Esophagus muscularis mucosa (tissue), 4 donors: Measurements from ENCODE around the gene STK32B. TPM values are rescaled to one million over a fixed set of nuclear protein-coding genes. Genes with fewer than 3 reads are reported as not detected.
"Not testable (repeated sequence)": the region's sequence is repeated elsewhere in the genome, so short reads cannot be mapped to it uniquely, and the experiment has no call there.

Experiments
- DNase-seq: peaks from one replicate; pipeline ENCODE4 v3.0.0-alpha.2; 2017; ENCODE audit errors: extremely low spot score
- H3K27ac ChIP-seq, 4 donors: fragments of 200-600 bp; sonication (generic); replicated peaks in 1 of 4; 1 replicate in 3 of 4; 2 replicates in 1 of 4; pipeline ENCODE4 v1.5.1; 2016 to 2019; ENCODE audit warnings: mild to moderate bottlenecking in 1 of 4
- H3K27me3 ChIP-seq, 4 donors: fragments of 200-600 bp; sonication (generic); one replicate each; pipeline versions ENCODE4 v1.5.1 to v1.6.0; 2016 to 2019
- H3K36me3 ChIP-seq, 4 donors: fragments of 200-600 bp; sonication (generic); one replicate each; pipeline ENCODE4 v1.5.1; 2016 to 2019
- H3K4me1 ChIP-seq, 4 donors: fragments of 200-600 bp; sonication (generic); one replicate each; pipeline ENCODE4 v1.5.1; 2016 to 2019
- H3K4me3 ChIP-seq, 4 donors: fragments of 200-600 bp; sonication (generic); 1 replicate in 2 of 4; 2 replicates in 2 of 4; pipeline ENCODE4 v1.5.1; 2016 to 2019; ENCODE audit warnings: mild to moderate bottlenecking in 4 of 4, moderate library complexity in 1 of 4
- H3K9me3 ChIP-seq, 4 donors: fragments of 200-600 bp; sonication (generic); 1 replicate in 3 of 4; 2 replicates in 1 of 4; pipeline ENCODE4 v1.5.1; 2016 to 2019
- EP300 ChIP-seq: sonication (generic); formaldehyde crosslinking; IDR thresholded peaks from one replicate; pipeline ENCODE4 v1.6.1; 2017; ENCODE audit warnings: antibody characterized with exemption
- POLR2A ChIP-seq: fragments of 450-650 bp; IDR thresholded peaks from one replicate; pipeline ENCODE4 v1.6.1; 2017; ENCODE audit warnings: antibody characterized with exemption, moderate library complexity, mild to moderate bottlenecking, low read depth
- POLR2AphosphoS5 ChIP-seq, 2 donors: sonication (generic); formaldehyde crosslinking; IDR thresholded peaks; one replicate each; pipeline ENCODE4 v1.6.1; 2017; ENCODE audit warnings: antibody characterized with exemption in 2 of 2
- WGBS: methylation state at CpG from one replicate; pipeline ENCODE4 v1.1.5; 2018; 5-methylcytosine and 5-hydroxymethylcytosine counted together
- intact Hi-C: fragments of 100-400 bp; cut with DNase I; formaldehyde crosslinking; loops from one replicate; pipeline ENCODE4 v1.15.1; 2023
- total RNA-seq, 4 donors: library from RNA; depleted of rRNA; stranded (reverse); fragments of >200 nt; gene quantifications; one replicate each; pipeline versions ENCODE4 v1.1.0 to v1.2.1, GENCODE V29; 2016
- TF ChIP-seq, protein P1 (sequence below), 3 experiments: fragments of 200-600 bp in 2 of 3; fragments of 450-650 bp in 1 of 3; sonication (generic) in 2 of 3; IDR thresholded peaks; one replicate each; pipeline ENCODE4 v1.5.1; 2017 to 2019; ENCODE audit warnings: antibody characterized with exemption in 3 of 3, mild to moderate bottlenecking in 2 of 3, moderate library complexity in 1 of 3

The STK32B gene
- total RNA-seq, 4 donors from 2014 or later = 1.7 to 3.8 (median 2.7) TPM

DNA sequence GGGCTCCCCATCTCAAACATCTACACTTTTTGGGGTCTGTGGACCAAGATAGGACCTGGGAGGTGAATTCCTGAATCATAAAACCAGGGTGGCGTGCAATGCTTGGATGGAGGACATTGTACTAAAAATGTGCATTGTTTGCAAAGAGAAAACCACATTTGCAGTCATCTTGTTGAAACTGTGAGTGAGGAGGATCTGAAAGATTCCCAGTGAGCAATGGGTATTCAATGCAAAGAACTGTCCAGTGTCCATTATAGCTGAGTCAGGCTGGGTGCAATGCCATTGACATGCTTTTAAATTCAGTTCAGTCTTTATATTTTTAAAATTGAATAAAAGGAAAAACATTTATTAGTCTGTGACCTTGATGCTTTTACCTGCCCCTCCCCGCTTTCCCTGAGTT, 215.7 kb downstream of the STK32B start:
- Histone ChIP-seq H3K4me1 (no peaks in the 10 kb centered on the region), H3K27me3 (no peaks in the 10 kb centered on the region), H3K36me3 (no peaks in the 10 kb centered on the region), H3K27ac (no peak overlapping the region), H3K9me3 (no peaks in the 10 kb centered on the region), H3K4me3 (no peak overlapping the region)
- intact Hi-C loops = no loop called here
- no peak for DNase-seq
- no peak for TF ChIP-seq POLR2AphosphoS5 (IDR thresholded peaks at IDR 0.05)
- TF ChIP-seq, protein P1, sequence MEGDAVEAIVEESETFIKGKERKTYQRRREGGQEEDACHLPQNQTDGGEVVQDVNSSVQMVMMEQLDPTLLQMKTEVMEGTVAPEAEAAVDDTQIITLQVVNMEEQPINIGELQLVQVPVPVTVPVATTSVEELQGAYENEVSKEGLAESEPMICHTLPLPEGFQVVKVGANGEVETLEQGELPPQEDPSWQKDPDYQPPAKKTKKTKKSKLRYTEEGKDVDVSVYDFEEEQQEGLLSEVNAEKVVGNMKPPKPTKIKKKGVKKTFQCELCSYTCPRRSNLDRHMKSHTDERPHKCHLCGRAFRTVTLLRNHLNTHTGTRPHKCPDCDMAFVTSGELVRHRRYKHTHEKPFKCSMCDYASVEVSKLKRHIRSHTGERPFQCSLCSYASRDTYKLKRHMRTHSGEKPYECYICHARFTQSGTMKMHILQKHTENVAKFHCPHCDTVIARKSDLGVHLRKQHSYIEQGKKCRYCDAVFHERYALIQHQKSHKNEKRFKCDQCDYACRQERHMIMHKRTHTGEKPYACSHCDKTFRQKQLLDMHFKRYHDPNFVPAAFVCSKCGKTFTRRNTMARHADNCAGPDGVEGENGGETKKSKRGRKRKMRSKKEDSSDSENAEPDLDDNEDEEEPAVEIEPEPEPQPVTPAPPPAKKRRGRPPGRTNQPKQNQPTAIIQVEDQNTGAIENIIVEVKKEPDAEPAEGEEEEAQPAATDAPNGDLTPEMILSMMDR (IDR thresholded peaks at IDR 0.05) = no peak
- TF ChIP-seq POLR2A = no peak
- TF ChIP-seq EP300 = no peak
- 95% methylated on average over 2 of the region's 2 CpGs for WGBS

DNA sequence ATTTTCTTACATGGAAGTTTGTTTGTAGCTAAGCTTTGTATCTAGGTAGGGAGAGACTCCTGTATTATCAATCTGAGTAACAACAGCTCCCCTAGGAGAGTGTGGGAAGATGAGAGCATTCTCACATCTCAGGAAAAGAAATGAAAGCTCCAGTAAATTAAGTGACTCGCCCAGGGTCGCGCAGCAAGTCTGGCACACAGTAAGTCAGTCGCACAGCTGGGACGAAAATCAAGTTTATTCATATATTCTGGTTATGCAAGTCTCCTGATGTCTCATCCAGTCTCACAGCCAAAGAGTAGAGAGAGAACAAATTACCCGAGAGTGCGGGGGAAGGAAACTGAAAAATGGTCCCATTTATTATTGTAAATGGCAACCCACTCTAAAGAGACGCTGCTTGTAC, 216.1 kb downstream of the STK32B start:
- intact Hi-C loops = no loop called here
- 57% methylated on average over 8 of the region's 8 CpGs for WGBS
- H3K36me3 ChIP-seq = no peaks in the 10 kb centered on the region
- DNase-seq = no peak
- H3K27ac ChIP-seq = no peak overlapping the region
- H3K4me3 ChIP-seq = no peak overlapping the region
- no peaks in the 10 kb centered on the region for H3K9me3 ChIP-seq
- TF ChIP-seq POLR2AphosphoS5 (IDR thresholded peaks at IDR 0.05) (no peak), POLR2A (no peak), EP300 (no peak)
- TF ChIP-seq, protein P1 (IDR thresholded peaks at IDR 0.05) = no peak
- H3K4me1 ChIP-seq = no peaks in the 10 kb centered on the region
- no peaks in the 10 kb centered on the region for H3K27me3 ChIP-seq

DNA sequence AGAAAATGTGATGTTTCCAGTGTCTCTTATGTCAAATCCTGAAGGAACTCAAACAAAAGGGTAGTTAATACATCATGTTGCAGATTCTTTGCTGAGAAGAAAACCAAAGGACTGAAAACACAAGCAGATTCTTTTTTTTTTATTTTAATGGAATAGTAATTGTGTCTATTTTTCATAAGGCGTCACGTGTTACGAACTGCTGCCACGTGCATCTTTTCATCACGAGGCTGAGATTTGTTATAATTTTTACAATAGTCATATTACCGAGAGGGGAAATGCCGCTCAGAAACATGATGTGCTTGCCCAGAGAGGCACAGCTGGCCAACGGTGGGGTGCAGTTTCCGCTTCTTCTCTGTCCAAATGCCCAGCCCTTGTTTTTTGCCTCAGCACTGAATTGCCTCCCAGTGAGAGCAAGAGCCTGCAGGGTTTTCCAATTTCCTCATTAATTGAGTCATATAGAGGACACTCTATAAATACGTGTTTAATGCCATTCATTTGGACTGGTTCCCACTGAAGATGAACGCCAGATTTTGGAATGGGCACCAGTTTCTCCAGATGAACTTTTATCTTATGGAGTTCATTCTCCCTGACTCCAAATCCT, 225.3 kb downstream of the STK32B start:
- TF ChIP-seq, protein P1 (IDR thresholded peaks at IDR 0.05) = no peak
- TF ChIP-seq POLR2A (no peak), POLR2AphosphoS5 (IDR thresholded peaks at IDR 0.05) (no peak), EP300 (no peak)
- intact Hi-C loops = no loop called here
- H3K27ac ChIP-seq = no peak overlapping the region
- H3K4me3 ChIP-seq = no peak overlapping the region
- WGBS = 82% methylated on average over 11 of the region's 11 CpGs
- no peaks in the 10 kb centered on the region for H3K4me1 ChIP-seq
- H3K36me3 ChIP-seq = no peaks in the 10 kb centered on the region
- H3K27me3 ChIP-seq = no peaks in the 10 kb centered on the region
- no peak for DNase-seq
- H3K9me3 ChIP-seq = no peaks in the 10 kb centered on the region

DNA sequence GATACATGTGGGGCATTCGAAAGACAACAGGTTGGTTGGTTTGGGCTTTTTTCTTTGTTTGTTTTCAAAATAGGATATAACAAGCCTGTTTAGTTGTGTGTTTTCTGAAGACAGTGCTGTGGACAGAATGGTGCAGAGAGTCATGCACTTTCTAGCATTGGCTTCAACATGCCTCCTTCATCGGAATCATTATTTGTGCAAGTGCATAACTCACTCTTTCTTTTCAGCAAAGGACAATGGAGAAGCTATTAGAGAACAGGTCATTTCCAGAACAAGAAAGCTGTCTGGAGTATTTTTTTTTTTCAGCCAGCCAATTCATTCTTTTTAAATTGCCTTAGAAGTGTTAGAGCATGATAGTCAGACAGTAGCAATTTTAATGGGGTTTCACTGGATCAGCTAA, 225.8 kb downstream of the STK32B start:
- Histone ChIP-seq H3K27ac (no peak overlapping the region), H3K27me3 (no peaks in the 10 kb centered on the region), H3K4me3 (no peak overlapping the region), H3K9me3 (no peaks in the 10 kb centered on the region), H3K36me3 (no peaks in the 10 kb centered on the region), H3K4me1 (no peaks in the 10 kb centered on the region)
- intact Hi-C loops = no loop called here
- WGBS = 87% methylated on average over 2 of the region's 2 CpGs
- no peak for DNase-seq
- no peak for TF ChIP-seq POLR2AphosphoS5 (IDR thresholded peaks at IDR 0.05)
- no peak for TF ChIP-seq POLR2A
- TF ChIP-seq EP300 = no peak
- TF ChIP-seq, protein P1 (IDR thresholded peaks at IDR 0.05) = no peak

DNA sequence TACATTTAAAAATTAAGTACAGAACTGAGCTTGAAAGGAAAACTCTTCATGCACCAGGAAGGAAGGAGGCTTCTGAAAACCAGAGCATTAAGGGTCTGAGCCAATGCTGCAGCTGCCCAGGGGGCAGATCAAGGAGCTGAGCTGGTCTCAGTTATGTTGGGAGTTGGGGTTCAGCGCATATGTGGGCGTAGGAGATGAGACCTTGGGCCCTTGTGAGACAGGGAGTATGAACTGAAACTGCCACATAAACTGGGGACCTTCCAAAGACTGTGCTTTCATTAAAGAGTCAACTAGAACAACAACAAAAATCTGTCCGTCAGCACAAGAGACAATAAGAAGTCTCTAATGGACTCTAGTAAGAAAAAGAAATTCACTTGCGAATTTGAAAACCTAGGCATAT, 226.9 kb downstream of the STK32B start:
- Histone ChIP-seq H3K4me1 (no peaks in the 10 kb centered on the region), H3K4me3 (no peak overlapping the region), H3K9me3 (no peaks in the 10 kb centered on the region), H3K36me3 (no peaks in the 10 kb centered on the region), H3K27ac (no peak overlapping the region), H3K27me3 (no peaks in the 10 kb centered on the region)
- DNase-seq = no peak
- 92% methylated on average over 4 of the region's 4 CpGs for WGBS
- no peak for TF ChIP-seq POLR2AphosphoS5 (IDR thresholded peaks at IDR 0.05)
- TF ChIP-seq POLR2A = no peak
- TF ChIP-seq EP300 = no peak
- TF ChIP-seq, protein P1 (IDR thresholded peaks at IDR 0.05) = no peak
- intact Hi-C loops = no loop called here

DNA sequence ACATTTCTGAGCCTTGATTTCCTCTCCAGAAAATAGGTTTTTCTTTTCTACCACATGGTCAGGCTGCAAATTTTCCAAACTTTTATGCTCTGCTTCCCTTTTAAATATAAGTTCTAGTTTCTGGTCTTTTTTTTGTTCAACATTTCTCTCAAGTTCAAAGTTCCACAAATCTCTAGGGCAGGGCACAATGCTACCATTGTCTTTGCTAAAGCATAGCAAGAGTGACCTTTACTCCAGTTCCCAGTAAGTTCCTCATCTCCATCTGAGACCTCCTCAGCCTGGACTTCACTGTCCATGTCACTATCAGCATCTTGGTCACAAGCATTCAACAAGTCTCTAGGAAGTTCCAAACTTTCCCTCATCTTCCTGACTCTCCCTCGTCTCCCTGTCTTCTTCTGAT, 228.8 kb downstream of the STK32B start:
- WGBS = 63% methylated on average over 1 of the region's 1 CpG
- H3K9me3 ChIP-seq, intact Hi-C loops, H3K27me3 ChIP-seq, H3K36me3 ChIP-seq, H3K27ac ChIP-seq, H3K4me3 ChIP-seq, H3K4me1 ChIP-seq, DNase-seq: not testable (repeated sequence)
